HG03558 (cell line): ENCODE results near the gene SHE.

Source experiments
- ATAC-seq: cut with Tn5 transposase; IDR thresholded peaks from one replicate; pipeline ENCODE4 v1.9.1; 2021; ENCODE audit warnings: moderate number of reproducible peaks; ENCODE audit not compliant: unreplicated experiment; ENCODE audit errors: extremely low read depth

The SHE gene

GRCh38 chr1:154481053-154481452 lies 21.2 kb downstream of the SHE start:
- ATAC-seq = no peak

- ATAC-seq = no peak
Observed at GRCh38 chr1:154479764-154480421, 22.3 kb downstream of the SHE start.

- ATAC-seq = no peak
Observed at GRCh38 chr1:154478639-154479038, 23.6 kb downstream of the SHE start.

- ATAC-seq = no peak
Observed at GRCh38 chr1:154478013-154478412, 24.2 kb downstream of the SHE start.

GRCh38 chr1:154476791-154477190 lies 25.4 kb downstream of the SHE start:
- ATAC-seq = no peak

- no peak for ATAC-seq
Observed at GRCh38 chr1:154474802-154475201, 27.4 kb downstream of the SHE start.

- no peak for ATAC-seq
Observed at GRCh38 chr1:154471304-154471703, 30.9 kb downstream of the SHE start.

- ATAC-seq = no peak
Observed at GRCh38 chr1:154469844-154470560, 32.2 kb downstream of the SHE start.

GRCh38 chr1:154468535-154469250 lies 33.5 kb downstream of the SHE start:
- ATAC-seq = no peak

- no peak for ATAC-seq
Observed at GRCh38 chr1:154467434-154468102, 34.6 kb downstream of the SHE start.

- ATAC-seq = no peak
Observed at GRCh38 chr1:154466921-154467417, 35.2 kb downstream of the SHE start.

GRCh38 chr1:154466206-154466605 lies 36.0 kb downstream of the SHE start:
- ATAC-seq = no peak

GRCh38 chr1:154465621-154466195 lies 36.5 kb downstream of the SHE start:
- no peak for ATAC-seq

GRCh38 chr1:154463512-154463990 lies 38.7 kb downstream of the SHE start:
- peak; percentile 46 for ATAC-seq

- no peak for ATAC-seq
Observed at GRCh38 chr1:154460695-154461260, 41.4 kb downstream of the SHE start.

GRCh38 chr1:154459080-154459479 lies 43.1 kb downstream of the SHE start:
- no peak for ATAC-seq

- ATAC-seq = no peak
Observed at GRCh38 chr1:154456631-154457030, 45.6 kb downstream of the SHE start.

GRCh38 chr1:154454386-154455120 lies 47.7 kb downstream of the SHE start:
- no peak for ATAC-seq
